Measurements from ENCODE around the gene KIAA1217.

DNA sequence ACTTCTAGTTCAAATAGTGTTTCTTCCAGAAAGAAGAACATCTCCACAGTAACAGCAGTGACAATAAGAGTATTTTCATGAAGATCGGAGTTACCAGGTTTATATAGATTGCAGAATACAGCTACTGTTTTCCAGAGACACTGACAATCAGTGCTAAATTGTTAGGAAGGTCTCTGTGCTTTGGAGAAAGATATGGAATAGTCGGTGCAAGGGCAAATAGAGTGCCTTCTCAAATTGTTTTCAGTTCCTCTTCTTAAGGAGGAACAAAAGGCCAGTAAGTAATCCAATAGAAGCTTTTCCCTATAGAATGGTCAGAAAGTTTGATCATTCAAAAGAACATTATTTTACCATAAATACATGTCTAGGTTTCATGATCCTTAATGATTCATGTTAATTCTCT, 2.6 kb upstream of the KIAA1217 start:
- TF ChIP-seq, protein P1, sequence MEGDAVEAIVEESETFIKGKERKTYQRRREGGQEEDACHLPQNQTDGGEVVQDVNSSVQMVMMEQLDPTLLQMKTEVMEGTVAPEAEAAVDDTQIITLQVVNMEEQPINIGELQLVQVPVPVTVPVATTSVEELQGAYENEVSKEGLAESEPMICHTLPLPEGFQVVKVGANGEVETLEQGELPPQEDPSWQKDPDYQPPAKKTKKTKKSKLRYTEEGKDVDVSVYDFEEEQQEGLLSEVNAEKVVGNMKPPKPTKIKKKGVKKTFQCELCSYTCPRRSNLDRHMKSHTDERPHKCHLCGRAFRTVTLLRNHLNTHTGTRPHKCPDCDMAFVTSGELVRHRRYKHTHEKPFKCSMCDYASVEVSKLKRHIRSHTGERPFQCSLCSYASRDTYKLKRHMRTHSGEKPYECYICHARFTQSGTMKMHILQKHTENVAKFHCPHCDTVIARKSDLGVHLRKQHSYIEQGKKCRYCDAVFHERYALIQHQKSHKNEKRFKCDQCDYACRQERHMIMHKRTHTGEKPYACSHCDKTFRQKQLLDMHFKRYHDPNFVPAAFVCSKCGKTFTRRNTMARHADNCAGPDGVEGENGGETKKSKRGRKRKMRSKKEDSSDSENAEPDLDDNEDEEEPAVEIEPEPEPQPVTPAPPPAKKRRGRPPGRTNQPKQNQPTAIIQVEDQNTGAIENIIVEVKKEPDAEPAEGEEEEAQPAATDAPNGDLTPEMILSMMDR (IDR thresholded peaks at IDR 0.05): no peak
- no peak for TF ChIP-seq POLR2A (IDR thresholded peaks at IDR 0.05)

All from adrenal gland (tissue), 5 donors.